Panc1 (cell line): ENCODE data around the gene RIMS1. TPM values are rescaled to one million over a fixed set of nuclear protein-coding genes. Genes with fewer than 3 reads are reported as not detected.

ENCODE experiments used
- ATAC-seq: fragments of 200-7000 bp; cut with Tn5 transposase; 2 replicates; pipeline ENCODE4 v1.9.1; 2020; ENCODE audit warnings: mild to moderate bottlenecking, moderate library complexity
- BruUV-seq: library from RNA; stranded (reverse); fragments of 400-500 nt; replicated peaks from 2 replicates; lab custom pipeline; 2021; lab: Mats Ljungman, UMichigan
- CTCF ChIA-PET: fragments of 300-600 bp; sonication (Branson Sonifier 250); formaldehyde crosslinking; loops from one replicate; lab custom pipeline; 2022; ENCODE audit warnings: antibody characterized with exemption; lab: Charles Lee
- POLR2A ChIA-PET: fragments of 300-600 bp; sonication (Branson Sonifier 250); formaldehyde crosslinking; loops from one replicate; lab custom pipeline; 2022; ENCODE audit warnings: antibody characterized with exemption; lab: Charles Lee
- DNase-seq: peaks from one replicate; pipeline ENCODE4 v3.0.0-alpha.2; 2010; ENCODE audit warnings: low read depth, low spot score
- H3K27ac ChIP-seq: 2 replicates; pipeline ENCODE4 v1.5.1; 2011; ENCODE audit warnings: mild to moderate bottlenecking, low read length, inconsistent platforms
- H3K27me3 ChIP-seq: fragments of 200-500 bp; sonication (Bioruptor generic); 2 replicates; pipeline ENCODE4 v1.6.0; 2014; ENCODE audit warnings: low read length, inconsistent platforms; ENCODE audit not compliant: control insufficient read depth, insufficient read depth
- H3K36me3 ChIP-seq: fragments of 200-500 bp; sonication (Bioruptor generic); 2 replicates; pipeline ENCODE4 v1.5.1; 2014; ENCODE audit warnings: inconsistent platforms, mild to moderate bottlenecking, low read length, moderate library complexity; ENCODE audit not compliant: control insufficient read depth, insufficient read depth
- H3K4me1 ChIP-seq: 2 replicates; pipeline ENCODE4 v1.5.1; 2011; ENCODE audit warnings: inconsistent platforms, mild to moderate bottlenecking, low read length, moderate library complexity; ENCODE audit not compliant: control insufficient read depth, insufficient read depth
- H3K4me3 ChIP-seq, 2 experiments: 2 replicates each; pipeline ENCODE4 v1.5.1; 2011 to 2012; ENCODE audit warnings: low read depth in 2 of 2, low read length in 2 of 2, mild to moderate bottlenecking in 2 of 2, inconsistent platforms in 1 of 2, moderate library complexity in 1 of 2
- H3K9me3 ChIP-seq: fragments of 200-500 bp; sonication (Bioruptor generic); 2 replicates; pipeline ENCODE4 v1.5.1; 2014; ENCODE audit warnings: low read depth, mild to moderate bottlenecking, inconsistent platforms, low read length, moderate library complexity; ENCODE audit not compliant: control insufficient read depth, insufficient read depth
- CTCF ChIP-seq: fragments of 450-650 bp; IDR thresholded peaks from 2 replicates; pipeline ENCODE4 v1.5.1; 2017; ENCODE audit warnings: mild to moderate bottlenecking
- POLR2AphosphoS5 ChIP-seq: IDR thresholded peaks from 2 replicates; pipeline ENCODE4 v1.6.1; 2012; ENCODE audit warnings: mild to moderate bottlenecking, low read depth, low read length, moderate library complexity
- REST ChIP-seq, 2 experiments: IDR thresholded peaks; 2 replicates each; pipeline ENCODE4 v1.6.1; 2011 to 2012; ENCODE audit warnings: low read depth in 2 of 2, control low read depth in 1 of 2, low read length in 1 of 2, mild to moderate bottlenecking in 1 of 2, moderate library complexity in 1 of 2; ENCODE audit not compliant: insufficient read depth in 1 of 2
- SIN3A ChIP-seq: IDR thresholded peaks from 2 replicates; pipeline ENCODE4 v1.6.1; 2012; ENCODE audit warnings: low read depth, mild to moderate bottlenecking, low read length, moderate library complexity, borderline replicate concordance; ENCODE audit not compliant: insufficient read depth
- TCF7L2 ChIP-seq: IDR thresholded peaks from 2 replicates; pipeline ENCODE4 v1.6.1; 2011; ENCODE audit warnings: mild to moderate bottlenecking, low read depth, low read length, inconsistent platforms
- in situ Hi-C: cut with HindIII; loops from 2 replicates; pipeline ENCODE4 v1.10.0; 2016; ENCODE audit warnings: low sequenced_read_pairs, low pct_unique_long_range_greater_than_20kb
- intact Hi-C: fragments of 100-400 bp; cut with micrococcal nuclease; formaldehyde crosslinking; loops from one replicate; pipeline ENCODE4 v1.10.0; 2022; ENCODE audit not compliant: unreplicated experiment
- total RNA-seq: library from RNA; stranded (reverse); gene quantifications from one replicate; pipeline ENCODE4 v1.2.1, GENCODE V29; 2021; ENCODE audit not compliant: unreplicated experiment

Gene RIMS1
- total RNA-seq, 1 experiment from 2014 or later: 0.18 TPM

DNA sequence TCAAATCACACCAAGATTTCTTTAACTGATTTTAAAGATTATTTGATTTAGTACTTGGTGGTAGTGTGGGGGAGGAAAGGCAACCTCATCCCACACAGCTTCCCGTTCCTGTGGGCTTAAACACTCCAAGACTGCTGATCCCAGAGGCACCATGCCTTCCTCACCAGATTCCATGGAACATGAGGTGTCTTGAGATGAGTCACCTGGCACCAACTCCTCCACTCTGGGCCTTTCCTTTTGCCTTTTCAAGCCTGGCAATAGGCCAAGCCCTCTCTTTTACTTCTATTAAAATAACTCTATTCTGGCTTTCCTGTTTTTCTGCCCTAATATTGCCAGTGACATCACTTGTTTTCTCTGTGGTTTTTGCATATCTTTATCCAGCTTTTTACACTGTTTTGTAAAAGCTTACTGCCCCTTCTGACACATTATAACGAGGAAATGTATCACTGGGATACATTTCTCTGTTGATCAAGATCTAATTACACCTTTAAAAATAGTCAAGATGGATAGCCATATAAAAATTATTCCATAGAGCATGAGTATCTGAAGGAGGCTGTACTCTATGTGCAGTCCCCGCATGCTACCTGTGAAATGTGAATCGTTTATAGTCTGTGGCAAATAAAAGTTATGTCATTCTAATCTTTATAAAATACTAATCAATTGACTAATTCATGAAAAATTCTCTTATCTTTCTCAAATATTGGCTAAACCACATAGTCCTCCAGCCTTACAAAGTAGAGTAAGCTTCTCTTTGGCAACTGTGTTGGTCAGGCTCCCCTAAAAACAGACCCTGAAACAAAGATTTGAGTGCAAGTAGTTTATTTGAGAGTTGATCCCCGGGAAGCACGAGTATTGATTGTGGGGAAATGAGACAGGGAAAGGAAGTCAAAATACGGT is 477.7 kb downstream of the RIMS1 start:
- no peaks in the 10 kb centered on the region for H3K9me3 ChIP-seq
- H3K36me3 ChIP-seq: no peaks in the 10 kb centered on the region
- in situ Hi-C loops: no loop called here
- POLR2A ChIA-PET: no interaction called here
- no peak for TF ChIP-seq POLR2AphosphoS5
- TF ChIP-seq REST (IDR thresholded peaks at IDR 0.05; ENCODE audit: insufficient read depth in 1 of 2, low read depth in 2 of 2, low read length in 1 of 2): no peak
- no peak for TF ChIP-seq SIN3A
- no peak for TF ChIP-seq TCF7L2
- no peak for TF ChIP-seq CTCF
- no TSS peak for BruUV-seq
- no peak overlapping the region for H3K27ac ChIP-seq
- no peaks in the 10 kb centered on the region for H3K4me1 ChIP-seq
- CTCF ChIA-PET: no interaction called here
- DNase-seq (peak; percentile 41), ATAC-seq (peak; percentile 90)
- H3K27me3 ChIP-seq: no peaks in the 10 kb centered on the region; the same call in 1 of the 2 replicates
- H3K4me3 ChIP-seq: no peak overlapping the region
- intact Hi-C loops: no loop called here

GRCh38 chr6:72365773-72366172 is 479.4 kb downstream of the RIMS1 start:
- ChIA-PET CTCF (no interaction called here), POLR2A (no interaction called here)
- intact Hi-C loops (no loop called here), in situ Hi-C loops (no loop called here)
- no TSS peak for BruUV-seq
- H3K4me3 ChIP-seq: no peak overlapping the region
- H3K4me1 ChIP-seq: no peaks in the 10 kb centered on the region
- DNase-seq (no peak), ATAC-seq (no peak)
- no peaks in the 10 kb centered on the region for H3K9me3 ChIP-seq
- TF ChIP-seq POLR2AphosphoS5 (no peak), SIN3A (no peak), REST (IDR thresholded peaks at IDR 0.05; ENCODE audit: insufficient read depth in 1 of 2, low read depth in 2 of 2, low read length in 1 of 2) (no peak), TCF7L2 (no peak), CTCF (no peak)
- H3K27me3 ChIP-seq: peaks cover 3% of the 10 kb centered on the region
- no peaks in the 10 kb centered on the region for H3K36me3 ChIP-seq
- H3K27ac ChIP-seq: no peak overlapping the region
